SH-SY5Y (cell line): ENCODE measurements around the gene ANKRD37.

Experiments
- GATA2 ChIP-seq: IDR thresholded peaks from 2 replicates; pipeline ENCODE4 v1.6.1; 2011; ENCODE audit warnings: mild to moderate bottlenecking, low read depth, low read length
- GATA3 ChIP-seq: IDR thresholded peaks from 2 replicates; pipeline ENCODE4 v1.6.1; 2011; ENCODE audit warnings: low read depth, mild to moderate bottlenecking, low read length, moderate library complexity

GRCh38 chr4:185421366-185422124, 24.9 kb downstream of the ANKRD37 start:
- no peak for TF ChIP-seq GATA3
- no peak for TF ChIP-seq GATA2
